Epithelial cell of proximal tubule (primary cell): ENCODE measurements around the gene LAMB4. TPM values are rescaled to one million over a fixed set of nuclear protein-coding genes. Genes with fewer than 3 reads are reported as not detected.

ENCODE experiments used
- DNase-seq: peaks from one replicate; pipeline ENCODE4 v3.0.0-alpha.2; 2011; ENCODE audit warnings: low read depth
- H3K4me3 ChIP-seq: 2 replicates; pipeline ENCODE4 v1.5.1; 2011; ENCODE audit warnings: low read depth, mild to moderate bottlenecking, low read length
- total RNA-seq: library from RNA; depleted of rRNA; stranded (reverse); fragments of >200 nt; gene quantifications from 2 replicates; pipeline ENCODE4 v1.2.3, GENCODE V29; 2015
- TF ChIP-seq, protein P1 (sequence below): conservative IDR thresholded peaks from 2 replicates; pipeline ENCODE4 v1.5.1; 2012; ENCODE audit warnings: low read depth, mild to moderate bottlenecking, low read length

The LAMB4 gene
- total RNA-seq, 1 donor from 2014 or later: 0.46 TPM

GRCh38 chr7:108054537-108054936, 75.6 kb downstream of the LAMB4 start:
- TF ChIP-seq, protein P1, sequence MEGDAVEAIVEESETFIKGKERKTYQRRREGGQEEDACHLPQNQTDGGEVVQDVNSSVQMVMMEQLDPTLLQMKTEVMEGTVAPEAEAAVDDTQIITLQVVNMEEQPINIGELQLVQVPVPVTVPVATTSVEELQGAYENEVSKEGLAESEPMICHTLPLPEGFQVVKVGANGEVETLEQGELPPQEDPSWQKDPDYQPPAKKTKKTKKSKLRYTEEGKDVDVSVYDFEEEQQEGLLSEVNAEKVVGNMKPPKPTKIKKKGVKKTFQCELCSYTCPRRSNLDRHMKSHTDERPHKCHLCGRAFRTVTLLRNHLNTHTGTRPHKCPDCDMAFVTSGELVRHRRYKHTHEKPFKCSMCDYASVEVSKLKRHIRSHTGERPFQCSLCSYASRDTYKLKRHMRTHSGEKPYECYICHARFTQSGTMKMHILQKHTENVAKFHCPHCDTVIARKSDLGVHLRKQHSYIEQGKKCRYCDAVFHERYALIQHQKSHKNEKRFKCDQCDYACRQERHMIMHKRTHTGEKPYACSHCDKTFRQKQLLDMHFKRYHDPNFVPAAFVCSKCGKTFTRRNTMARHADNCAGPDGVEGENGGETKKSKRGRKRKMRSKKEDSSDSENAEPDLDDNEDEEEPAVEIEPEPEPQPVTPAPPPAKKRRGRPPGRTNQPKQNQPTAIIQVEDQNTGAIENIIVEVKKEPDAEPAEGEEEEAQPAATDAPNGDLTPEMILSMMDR: no peak
- no peak for DNase-seq
- no peak overlapping the region for H3K4me3 ChIP-seq

- TF ChIP-seq, protein P1: no peak
- no peak overlapping the region for H3K4me3 ChIP-seq
- DNase-seq: no peak
Measured at GRCh38 chr7:108053250-108053649, 76.9 kb downstream of the LAMB4 start.

DNA sequence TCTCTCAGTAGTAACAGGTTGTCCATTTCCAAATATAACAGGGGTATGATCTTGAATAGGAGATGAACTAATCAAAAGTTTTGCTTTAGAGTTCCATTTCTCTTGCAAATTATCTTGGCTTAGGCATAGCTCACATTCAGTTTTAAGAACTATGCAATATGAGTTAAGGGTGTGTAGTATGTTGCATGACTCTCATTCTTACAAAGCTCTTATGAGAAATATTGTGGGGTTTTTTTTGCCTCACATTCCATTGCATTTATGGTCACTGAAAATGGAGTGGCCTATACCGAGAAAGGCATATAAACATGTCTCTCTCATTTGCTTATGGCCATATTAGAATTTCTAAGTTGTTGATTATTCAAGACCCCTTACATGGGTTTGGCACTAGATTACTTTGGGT, 78.7 kb downstream of the LAMB4 start:
- TF ChIP-seq, protein P1: no peak
- no peak for DNase-seq
- H3K4me3 ChIP-seq: no peak overlapping the region

- TF ChIP-seq, protein P1: no peak
- H3K4me3 ChIP-seq: no peak overlapping the region
- DNase-seq: no peak
Measured at GRCh38 chr7:108049962-108050361, 80.2 kb downstream of the LAMB4 start.

DNA sequence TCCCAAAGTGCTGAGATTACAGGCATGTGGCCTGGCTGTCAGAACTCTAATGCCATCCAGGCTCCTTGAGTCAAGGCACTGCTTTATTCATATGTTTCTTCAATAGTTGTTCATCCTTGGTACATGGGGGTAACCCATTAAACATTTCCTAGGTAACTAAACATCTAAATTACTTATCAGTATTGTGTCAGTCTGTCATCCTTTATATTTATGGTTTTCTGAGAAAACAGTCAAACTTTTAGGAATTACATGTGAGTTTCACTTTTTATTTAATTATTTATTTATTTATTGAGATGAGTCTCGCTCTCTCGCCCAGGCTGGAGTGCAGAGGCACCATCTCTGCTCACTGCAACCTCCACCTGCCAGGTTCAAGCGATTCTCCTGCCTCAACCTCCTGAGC, 81.7 kb downstream of the LAMB4 start:
- no peak for DNase-seq
- TF ChIP-seq, protein P1: no peak
- H3K4me3 ChIP-seq: no peak overlapping the region

- no peak overlapping the region for H3K4me3 ChIP-seq
- no peak for DNase-seq
- TF ChIP-seq, protein P1: no peak
Measured at GRCh38 chr7:108046952-108047506, 83.1 kb downstream of the LAMB4 start.

DNA sequence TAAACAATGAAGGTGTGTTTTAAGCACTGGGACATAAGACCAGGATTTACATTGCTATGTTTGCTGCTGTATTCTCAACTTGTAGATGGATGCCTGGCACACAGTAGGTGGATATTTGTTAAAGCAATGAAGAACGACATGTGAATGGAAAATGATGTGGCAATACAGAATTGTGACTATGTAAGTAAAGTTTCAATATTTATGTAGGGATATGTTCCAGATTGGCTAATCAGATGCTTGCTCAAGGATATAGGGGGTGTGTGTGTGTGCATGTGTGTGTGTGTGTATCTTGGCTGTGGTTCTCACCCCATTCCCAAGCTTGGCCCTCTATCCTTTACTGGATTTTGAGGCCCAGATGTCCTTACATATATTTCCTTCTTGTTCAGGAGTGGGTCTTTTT, 84.5 kb downstream of the LAMB4 start:
- TF ChIP-seq, protein P1: no peak
- no peak overlapping the region for H3K4me3 ChIP-seq
- DNase-seq: no peak
